ENCODE measurements around the gene MYH3. TPM values are rescaled to one million over a fixed set of nuclear protein-coding genes. Genes with fewer than 3 reads are reported as not detected.

Gene MYH3
- total and polyA plus RNA-seq, 2 experiments from 2014 or later, result 1.7 to 3.1 TPM

GRCh38 chr17:10616502-10617119, 40.5 kb downstream of the MYH3 start:
- Histone ChIP-seq H3K4me1 (ENCODE audit: low read depth) (no peaks in the 10 kb centered on the region), H3K9me3 (ENCODE audit: low read depth) (no peaks in the 10 kb centered on the region), H3K36me3 (no peaks in the 10 kb centered on the region), H3K27me3 (no peaks in the 10 kb centered on the region), H3K27ac (no peak overlapping the region), H3K4me3 (no peak overlapping the region)
- TF ChIP-seq, protein P1, sequence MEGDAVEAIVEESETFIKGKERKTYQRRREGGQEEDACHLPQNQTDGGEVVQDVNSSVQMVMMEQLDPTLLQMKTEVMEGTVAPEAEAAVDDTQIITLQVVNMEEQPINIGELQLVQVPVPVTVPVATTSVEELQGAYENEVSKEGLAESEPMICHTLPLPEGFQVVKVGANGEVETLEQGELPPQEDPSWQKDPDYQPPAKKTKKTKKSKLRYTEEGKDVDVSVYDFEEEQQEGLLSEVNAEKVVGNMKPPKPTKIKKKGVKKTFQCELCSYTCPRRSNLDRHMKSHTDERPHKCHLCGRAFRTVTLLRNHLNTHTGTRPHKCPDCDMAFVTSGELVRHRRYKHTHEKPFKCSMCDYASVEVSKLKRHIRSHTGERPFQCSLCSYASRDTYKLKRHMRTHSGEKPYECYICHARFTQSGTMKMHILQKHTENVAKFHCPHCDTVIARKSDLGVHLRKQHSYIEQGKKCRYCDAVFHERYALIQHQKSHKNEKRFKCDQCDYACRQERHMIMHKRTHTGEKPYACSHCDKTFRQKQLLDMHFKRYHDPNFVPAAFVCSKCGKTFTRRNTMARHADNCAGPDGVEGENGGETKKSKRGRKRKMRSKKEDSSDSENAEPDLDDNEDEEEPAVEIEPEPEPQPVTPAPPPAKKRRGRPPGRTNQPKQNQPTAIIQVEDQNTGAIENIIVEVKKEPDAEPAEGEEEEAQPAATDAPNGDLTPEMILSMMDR (IDR thresholded peaks at IDR 0.05; ENCODE audit: low read depth, low read length), result peak; percentile 100
- DNase-seq (ENCODE audit: low read depth in 1 of 2, low spot score in 1 of 2), result peak; percentile 83 to 85

DNA sequence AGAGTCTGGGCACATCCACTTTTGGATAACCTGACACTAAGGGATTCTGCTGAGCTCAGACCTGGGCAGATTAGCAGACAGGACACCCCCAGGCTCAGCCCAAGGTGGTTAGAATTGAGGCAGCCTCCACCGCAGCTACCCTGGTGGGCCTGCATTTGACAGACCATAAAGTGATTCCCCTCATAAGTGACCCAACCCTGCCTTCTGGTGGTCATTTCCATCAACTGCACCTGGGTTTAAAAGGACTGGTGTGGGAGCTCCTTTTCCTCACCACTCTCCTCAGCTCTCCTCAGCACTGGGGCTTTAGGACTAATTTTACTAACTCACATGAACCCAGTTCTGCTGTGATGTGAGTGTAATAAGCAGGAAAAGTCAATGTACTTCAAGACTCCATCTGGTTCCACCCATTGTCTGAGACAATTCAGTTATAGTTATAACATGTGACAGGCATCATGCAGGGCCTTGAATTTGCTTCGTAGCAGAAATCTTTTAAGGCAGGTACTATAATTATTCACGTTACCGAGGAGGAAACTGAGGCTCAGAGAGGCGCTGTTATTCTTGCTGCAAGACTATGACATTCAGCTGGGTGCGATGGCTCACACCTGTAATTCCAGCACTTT, 42.5 kb downstream of the MYH3 start:
- DNase-seq (ENCODE audit: low read depth in 1 of 2, low spot score in 1 of 2), result peak; percentile 77
- no peaks in the 10 kb centered on the region for H3K36me3 ChIP-seq
- no peak overlapping the region for H3K27ac ChIP-seq
- TF ChIP-seq, protein P1 (IDR thresholded peaks at IDR 0.05; ENCODE audit: low read depth, low read length), result peak; percentile 89
- no peaks in the 10 kb centered on the region for H3K9me3 ChIP-seq (ENCODE audit: low read depth)
- no peak overlapping the region for H3K4me3 ChIP-seq
- H3K4me1 ChIP-seq (ENCODE audit: low read depth), result no peaks in the 10 kb centered on the region
- H3K27me3 ChIP-seq, result no peaks in the 10 kb centered on the region

GRCh38 chr17:10613775-10614513, 43.2 kb downstream of the MYH3 start:
- no peaks in the 10 kb centered on the region for H3K9me3 ChIP-seq (ENCODE audit: low read depth)
- no peak overlapping the region for H3K27ac ChIP-seq
- TF ChIP-seq, protein P1 (IDR thresholded peaks at IDR 0.05; ENCODE audit: low read depth, low read length), result no peak
- no peaks in the 10 kb centered on the region for H3K27me3 ChIP-seq
- H3K36me3 ChIP-seq, result no peaks in the 10 kb centered on the region
- no peak overlapping the region for H3K4me3 ChIP-seq
- no peaks in the 10 kb centered on the region for H3K4me1 ChIP-seq (ENCODE audit: low read depth)
- DNase-seq (ENCODE audit: low read depth in 1 of 2, low spot score in 1 of 2), result peak in 1 of 2 donors; percentile 39

DNA sequence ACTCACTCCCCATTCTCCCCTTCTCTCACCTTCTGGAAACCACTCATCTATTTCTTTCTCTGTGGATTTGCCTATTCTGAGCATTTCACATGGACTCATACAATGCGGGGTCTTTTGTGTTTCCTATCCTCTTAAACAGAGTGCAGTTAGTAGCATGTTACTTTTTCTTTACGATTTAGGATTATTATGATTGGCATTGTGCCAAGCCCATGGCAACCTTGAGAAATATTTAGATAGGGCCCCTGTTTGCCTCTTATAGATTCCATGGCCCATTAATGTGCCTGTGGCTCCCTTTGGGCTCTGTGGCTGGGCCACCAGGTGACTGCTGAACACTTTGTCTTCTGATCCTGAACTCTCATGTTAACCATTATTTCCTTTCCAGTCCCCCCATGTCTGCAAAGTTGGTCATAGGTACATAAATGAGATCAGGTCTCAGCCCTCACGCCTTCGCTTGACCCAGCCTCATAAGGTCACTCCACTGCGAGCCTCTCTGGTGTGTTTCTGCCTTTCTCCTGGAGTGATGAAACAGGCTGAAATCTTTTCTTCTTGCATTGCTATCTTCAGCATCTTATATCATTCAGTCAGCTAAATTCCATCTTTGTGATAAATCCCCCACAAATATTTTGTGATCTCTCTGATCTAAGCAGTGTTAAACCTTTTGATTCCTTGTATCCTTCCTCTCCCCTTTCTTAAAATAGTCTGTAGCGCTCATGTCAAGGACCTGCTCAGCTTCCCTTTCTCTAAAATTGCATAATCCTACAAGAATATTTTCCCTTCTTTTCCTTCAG, 44.0 kb downstream of the MYH3 start:
- DNase-seq (ENCODE audit: low read depth in 1 of 2, low spot score in 1 of 2), result peak in 1 of 2 donors; percentile 35
- TF ChIP-seq, protein P1 (IDR thresholded peaks at IDR 0.05; ENCODE audit: low read depth, low read length), result no peak
- no peaks in the 10 kb centered on the region for H3K4me1 ChIP-seq (ENCODE audit: low read depth)
- H3K36me3 ChIP-seq, result no peaks in the 10 kb centered on the region
- H3K4me3 ChIP-seq, result no peak overlapping the region
- H3K27ac ChIP-seq, result no peak overlapping the region
- no peaks in the 10 kb centered on the region for H3K27me3 ChIP-seq
- H3K9me3 ChIP-seq (ENCODE audit: low read depth), result no peaks in the 10 kb centered on the region

DNA sequence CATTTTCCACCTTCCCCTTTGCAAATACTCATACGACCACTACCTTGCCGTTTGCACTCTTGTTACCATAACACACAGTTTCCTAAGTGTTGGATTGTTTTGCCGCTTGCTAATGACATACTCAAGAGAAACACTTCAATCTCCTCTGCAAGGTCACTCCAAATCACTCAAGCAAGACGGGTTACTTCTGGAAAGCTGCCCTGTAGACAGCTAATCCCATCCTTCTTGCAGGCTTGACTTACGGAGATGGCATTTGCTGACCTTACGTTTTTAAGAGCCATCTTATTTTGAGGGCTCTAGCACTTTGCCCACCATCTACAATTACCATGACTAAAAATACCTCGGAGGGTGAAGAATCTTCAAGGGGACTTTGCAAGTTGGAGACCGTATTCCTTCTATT, 46.2 kb downstream of the MYH3 start:
- H3K4me1 ChIP-seq (ENCODE audit: low read depth), result no peaks in the 10 kb centered on the region
- TF ChIP-seq, protein P1 (IDR thresholded peaks at IDR 0.05; ENCODE audit: low read depth, low read length), result no peak
- peak in 1 of 2 donors; percentile 27 for DNase-seq (ENCODE audit: low read depth in 1 of 2, low spot score in 1 of 2)

More for the DNA sequence above, 46.2 kb downstream of the MYH3 start:
- Histone ChIP-seq H3K27ac (no peak overlapping the region), H3K4me3 (no peak overlapping the region), H3K36me3 (no peaks in the 10 kb centered on the region), H3K9me3 (ENCODE audit: low read depth) (no peaks in the 10 kb centered on the region), H3K27me3 (no peaks in the 10 kb centered on the region)

Measured in cardiac muscle cell (in vitro differentiated cells and primary cell).